C4-2B (cell line): ENCODE measurements around the gene AHR.

Source experiments
- CTCF ChIP-seq: fragments of 450-650 bp; conservative IDR thresholded peaks from 2 replicates; pipeline ENCODE4 v1.5.1; 2017; ENCODE audit warnings: mild to moderate bottlenecking
- ZFX ChIP-seq: fragments of 450-650 bp; IDR thresholded peaks from 2 replicates; pipeline ENCODE4 v1.6.1; 2017

- TF ChIP-seq CTCF (no peak), ZFX (no peak)
Observed at GRCh38 chr7:17307558-17307957, 9.1 kb downstream of the AHR start.
